A549 treated with ZK216348 at 1 μM for 4 hours (cell line): ENCODE measurements around the gene CHMP1B. TPM values are rescaled to one million over a fixed set of nuclear protein-coding genes. Genes with fewer than 3 reads are reported as not detected.

ENCODE experiments used
- total RNA-seq: library from RNA; stranded (reverse); fragments of 200-300 nt; extraction: Qiagen RNA extraction; gene quantifications from 5 replicates; pipeline ENCODE4 v1.2.3, GENCODE V29; 2022; ENCODE audit warnings: low read depth

Gene CHMP1B, protein sequence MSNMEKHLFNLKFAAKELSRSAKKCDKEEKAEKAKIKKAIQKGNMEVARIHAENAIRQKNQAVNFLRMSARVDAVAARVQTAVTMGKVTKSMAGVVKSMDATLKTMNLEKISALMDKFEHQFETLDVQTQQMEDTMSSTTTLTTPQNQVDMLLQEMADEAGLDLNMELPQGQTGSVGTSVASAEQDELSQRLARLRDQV
- total RNA-seq: 35.7 to 52.6 TPM (median 44.5 TPM) in 5 replicates

DNA sequence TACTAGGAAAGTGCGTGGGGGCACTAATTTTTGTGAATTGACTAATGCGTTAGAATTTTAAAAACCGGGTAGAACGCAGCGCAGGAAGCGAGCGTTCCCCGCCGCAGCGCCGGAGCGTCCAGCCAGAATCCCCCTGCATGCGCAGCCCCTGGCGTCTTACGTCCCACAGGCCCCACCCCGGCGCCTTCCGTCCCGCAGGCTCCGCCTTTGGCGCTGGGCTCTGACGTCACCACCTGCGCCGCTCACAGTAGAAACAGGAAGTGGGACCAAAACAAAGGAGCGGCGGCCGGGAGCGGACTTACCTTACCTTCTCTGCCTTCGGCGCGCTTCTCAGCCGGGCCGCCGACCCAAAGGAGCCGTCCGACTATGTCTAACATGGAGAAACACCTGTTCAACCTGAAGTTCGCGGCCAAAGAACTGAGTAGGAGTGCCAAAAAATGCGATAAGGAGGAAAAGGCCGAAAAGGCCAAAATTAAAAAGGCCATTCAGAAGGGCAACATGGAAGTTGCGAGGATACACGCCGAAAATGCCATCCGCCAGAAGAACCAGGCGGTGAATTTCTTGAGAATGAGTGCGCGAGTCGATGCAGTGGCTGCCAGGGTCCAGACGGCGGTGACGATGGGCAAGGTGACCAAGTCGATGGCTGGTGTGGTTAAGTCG is at the start of gene CHMP1B:
Gene CHMP1B (plus strand): TSS at position 268 of the 660 bp plus-strand sequence. CDS start 99 bp downstream, at position 367.

Other genes starting within 250 kb of the CHMP1B start
- not detected in 5 replicates for gene SLC35G4, start 241.8 kb upstream of the CHMP1B start, total RNA-seq
- gene GNAL, start 162.1 kb upstream of the CHMP1B start, total RNA-seq: 5.3 to 7.7 TPM (median 5.4 TPM) in 5 replicates
- 17.3 to 20.4 TPM (median 17.8 TPM) in 5 replicates for gene MPPE1, start 56.9 kb downstream of the CHMP1B start, total RNA-seq
- gene IMPA2, start 130.1 kb downstream of the CHMP1B start, total RNA-seq: 44.5 to 74.9 TPM (median 69.1 TPM) in 5 replicates
- not detected in 5 replicates for gene ANKRD62, start 242.4 kb downstream of the CHMP1B start, total RNA-seq